ENCODE measurements around the gene NDST1.

DNA sequence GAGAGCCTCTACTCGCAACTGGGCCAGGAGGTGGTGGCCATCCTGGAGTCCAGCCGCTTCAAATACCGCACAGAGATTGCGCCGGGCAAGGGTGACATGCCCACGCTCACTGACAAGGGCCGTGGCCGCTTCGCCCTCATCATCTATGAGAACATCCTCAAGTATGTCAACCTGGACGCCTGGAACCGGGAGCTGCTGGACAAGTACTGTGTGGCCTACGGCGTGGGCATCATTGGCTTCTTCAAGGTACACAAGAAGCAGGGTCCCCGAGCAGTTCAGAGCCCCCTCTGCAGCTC lies 13.5 kb downstream of the NDST1 start:
- TF ChIP-seq, protein P1, sequence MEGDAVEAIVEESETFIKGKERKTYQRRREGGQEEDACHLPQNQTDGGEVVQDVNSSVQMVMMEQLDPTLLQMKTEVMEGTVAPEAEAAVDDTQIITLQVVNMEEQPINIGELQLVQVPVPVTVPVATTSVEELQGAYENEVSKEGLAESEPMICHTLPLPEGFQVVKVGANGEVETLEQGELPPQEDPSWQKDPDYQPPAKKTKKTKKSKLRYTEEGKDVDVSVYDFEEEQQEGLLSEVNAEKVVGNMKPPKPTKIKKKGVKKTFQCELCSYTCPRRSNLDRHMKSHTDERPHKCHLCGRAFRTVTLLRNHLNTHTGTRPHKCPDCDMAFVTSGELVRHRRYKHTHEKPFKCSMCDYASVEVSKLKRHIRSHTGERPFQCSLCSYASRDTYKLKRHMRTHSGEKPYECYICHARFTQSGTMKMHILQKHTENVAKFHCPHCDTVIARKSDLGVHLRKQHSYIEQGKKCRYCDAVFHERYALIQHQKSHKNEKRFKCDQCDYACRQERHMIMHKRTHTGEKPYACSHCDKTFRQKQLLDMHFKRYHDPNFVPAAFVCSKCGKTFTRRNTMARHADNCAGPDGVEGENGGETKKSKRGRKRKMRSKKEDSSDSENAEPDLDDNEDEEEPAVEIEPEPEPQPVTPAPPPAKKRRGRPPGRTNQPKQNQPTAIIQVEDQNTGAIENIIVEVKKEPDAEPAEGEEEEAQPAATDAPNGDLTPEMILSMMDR (conservative IDR thresholded peaks at IDR 0.05): no peak
- TF ChIP-seq ZFX (IDR thresholded peaks at IDR 0.05): no peak
